Mesendoderm (in vitro differentiated cells): ENCODE results near the gene RASAL2.

Source experiments
- DNase-seq: peaks from one replicate; pipeline ENCODE4 v3.0.0; 2013
- H2AK5ac ChIP-seq: 2 replicates; pipeline ENCODE4 v1.6.1; 2013; ENCODE audit warnings: low read length, inconsistent platforms
- H2BK120ac ChIP-seq: 2 replicates; pipeline ENCODE4 v1.6.1; 2013; ENCODE audit warnings: low read depth, mild to moderate bottlenecking, low read length, moderate library complexity, mixed read lengths
- H2BK15ac ChIP-seq: replicated peaks from 2 replicates; pipeline ENCODE4 v1.6.1; 2013; ENCODE audit warnings: low read depth, mild to moderate bottlenecking, moderate library complexity
- H2BK5ac ChIP-seq: 2 replicates; pipeline ENCODE4 v1.6.1; 2013; ENCODE audit warnings: low read length, inconsistent platforms
- H3K18ac ChIP-seq: 2 replicates; pipeline ENCODE4 v1.6.1; 2013; ENCODE audit warnings: mild to moderate bottlenecking, low read length, mixed read lengths
- H3K23ac ChIP-seq: one replicate; pipeline ENCODE4 v1.6.1; 2013; ENCODE audit warnings: low read length
- H3K27ac ChIP-seq: 2 replicates; pipeline ENCODE4 v1.5.1; 2013; ENCODE audit warnings: low read depth, mild to moderate bottlenecking, inconsistent platforms, low read length, moderate library complexity
- H3K27me3 ChIP-seq: 2 replicates; pipeline ENCODE4 v1.6.1; 2013; ENCODE audit warnings: low read length, control low read depth, mild to moderate bottlenecking, inconsistent platforms; ENCODE audit not compliant: insufficient read depth, poor library complexity
- H3K36me3 ChIP-seq: 2 replicates; pipeline ENCODE4 v1.6.1; 2013; ENCODE audit warnings: low read length, inconsistent platforms; ENCODE audit not compliant: control insufficient read depth, insufficient read depth
- H3K4ac ChIP-seq: one replicate; pipeline ENCODE4 v1.6.1; 2013; ENCODE audit warnings: low read depth, mild to moderate bottlenecking, low read length, moderate library complexity
- H3K4me1 ChIP-seq: 2 replicates; pipeline ENCODE4 v1.6.1; 2013; ENCODE audit warnings: low read depth, low read length, inconsistent platforms; ENCODE audit not compliant: control insufficient read depth
- H3K4me2 ChIP-seq: 2 replicates; pipeline ENCODE4 v1.6.1; 2013; ENCODE audit warnings: low read length
- H3K4me3 ChIP-seq: 2 replicates; pipeline ENCODE4 v1.5.1; 2013; ENCODE audit warnings: mild to moderate bottlenecking, low read length
- H3K56ac ChIP-seq: one replicate; pipeline ENCODE4 v1.6.1; 2013; ENCODE audit warnings: low read length
- H3K79me1 ChIP-seq: 2 replicates; pipeline ENCODE4 v1.6.1; 2013; ENCODE audit warnings: low read length, inconsistent platforms
- H3K79me2 ChIP-seq: 2 replicates; pipeline ENCODE4 v1.6.1; 2013; ENCODE audit warnings: mild to moderate bottlenecking, low read length; ENCODE audit not compliant: control insufficient read depth, insufficient read depth
- H3K9ac ChIP-seq: 2 replicates; pipeline ENCODE4 v1.6.1; 2013; ENCODE audit warnings: low read length, inconsistent platforms
- H4K5ac ChIP-seq: one replicate; pipeline ENCODE4 v1.6.1; 2013; ENCODE audit warnings: low read length
- H4K8ac ChIP-seq: one replicate; pipeline ENCODE4 v1.6.1; 2013; ENCODE audit warnings: low read depth, mild to moderate bottlenecking, control low read depth, low read length, moderate library complexity
- WGBS: extraction: QIAGEN DNeasy Blood & Tissue Kit; methylation state at CpG from one replicate; pipeline ENCODE4 v1.1.7; 2013; ENCODE audit warnings: low lambda C conversion rate, missing lambda C conversion rate; ENCODE audit not compliant: insufficient coverage; ENCODE audit errors: extremely low coverage; 5-methylcytosine and 5-hydroxymethylcytosine counted together

RASAL2 gene

DNA sequence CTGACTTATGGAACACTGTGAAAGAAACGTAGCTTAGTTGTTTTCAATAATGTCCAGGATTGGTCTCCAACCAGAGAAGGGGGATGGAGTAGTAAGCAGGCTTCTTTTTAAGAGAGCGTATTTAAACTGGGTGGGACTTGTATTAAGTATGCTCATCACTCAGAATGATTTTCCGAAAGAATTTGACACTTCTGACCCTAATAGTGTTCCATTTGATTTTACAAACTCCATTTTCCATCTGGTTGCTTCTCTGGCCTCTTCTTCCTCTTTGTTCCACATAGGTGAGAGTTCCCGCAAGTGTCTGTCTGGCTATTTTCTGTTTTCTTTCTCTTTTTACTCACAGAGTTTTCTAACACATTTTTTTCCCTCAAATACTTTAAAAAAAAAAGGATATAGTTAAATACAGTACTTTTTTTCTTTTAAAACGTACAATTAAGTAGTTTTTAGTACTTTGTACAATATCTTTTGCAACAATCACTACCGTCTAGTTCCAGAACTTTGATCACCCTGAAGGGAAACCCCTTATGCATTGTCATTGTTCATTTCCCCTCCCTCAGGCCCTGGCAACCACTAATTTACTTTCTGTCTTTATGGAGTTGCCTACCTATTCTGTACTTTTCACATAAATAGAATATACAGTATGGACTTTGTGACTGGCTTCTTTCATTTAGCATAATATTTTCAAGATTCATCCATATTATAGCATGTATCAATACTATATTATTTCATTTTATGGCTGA lies 67.0 kb downstream of the RASAL2 start:
- Histone ChIP-seq H3K79me1 (peaks cover 2% of the 10 kb centered on the region), H4K8ac (no peak overlapping the region), H2AK5ac (no peak overlapping the region), H3K4ac (no peak overlapping the region), H2BK120ac (no peak overlapping the region), H3K36me3 (no peaks in the 10 kb centered on the region), H3K27me3 (no peaks in the 10 kb centered on the region), H3K4me2 (no peak overlapping the region), H4K5ac (no peak overlapping the region), H3K4me3 (no peak overlapping the region), H3K4me1 (peaks cover 2% of the 10 kb centered on the region), H3K56ac (no peak overlapping the region), H2BK5ac (no peak overlapping the region), H3K27ac (no peak overlapping the region), H3K18ac (no peak overlapping the region), H3K79me2 (peaks cover 2% of the 10 kb centered on the region), H3K9ac (no peak overlapping the region), H2BK15ac (no peak overlapping the region), H3K23ac (no peak overlapping the region)
- no CpG with 5 or more reads among the region's 6 CpGs for WGBS
- DNase-seq = no peak

DNA sequence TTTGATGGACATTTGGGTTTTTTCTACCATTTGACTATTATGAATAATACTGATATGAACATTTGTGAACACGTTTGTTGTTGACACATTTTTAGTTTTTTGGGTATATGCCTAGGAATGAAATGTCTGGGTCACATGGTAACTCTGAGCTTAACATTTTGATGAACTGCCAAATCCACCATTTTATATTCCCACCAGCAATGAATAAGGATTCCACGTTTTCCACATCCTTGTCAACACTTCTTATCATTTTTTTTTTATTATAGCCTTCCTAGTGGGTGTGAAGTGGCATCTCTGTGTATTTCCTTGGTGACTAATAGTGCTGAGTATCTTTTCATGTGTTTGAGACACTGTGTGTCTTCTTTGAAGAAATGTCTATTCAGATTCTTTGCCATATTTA lies 67.6 kb downstream of the RASAL2 start:
- Histone ChIP-seq H3K36me3 (no peaks in the 10 kb centered on the region), H2BK15ac (no peak overlapping the region), H2BK120ac (no peak overlapping the region), H2AK5ac (no peak overlapping the region), H3K79me1 (peaks cover 2% of the 10 kb centered on the region), H3K27ac (no peak overlapping the region), H3K56ac (no peak overlapping the region), H2BK5ac (no peak overlapping the region), H3K9ac (no peak overlapping the region), H4K5ac (no peak overlapping the region), H3K4me3 (no peak overlapping the region), H3K4ac (no peak overlapping the region), H3K23ac (no peak overlapping the region), H3K27me3 (no peaks in the 10 kb centered on the region), H3K4me1 (peaks cover 2% of the 10 kb centered on the region), H4K8ac (no peak overlapping the region), H3K79me2 (peaks cover 2% of the 10 kb centered on the region), H3K18ac (no peak overlapping the region), H3K4me2 (no peak overlapping the region)
- no CpG with 5 or more reads among the region's 2 CpGs for WGBS
- no peak for DNase-seq

DNA sequence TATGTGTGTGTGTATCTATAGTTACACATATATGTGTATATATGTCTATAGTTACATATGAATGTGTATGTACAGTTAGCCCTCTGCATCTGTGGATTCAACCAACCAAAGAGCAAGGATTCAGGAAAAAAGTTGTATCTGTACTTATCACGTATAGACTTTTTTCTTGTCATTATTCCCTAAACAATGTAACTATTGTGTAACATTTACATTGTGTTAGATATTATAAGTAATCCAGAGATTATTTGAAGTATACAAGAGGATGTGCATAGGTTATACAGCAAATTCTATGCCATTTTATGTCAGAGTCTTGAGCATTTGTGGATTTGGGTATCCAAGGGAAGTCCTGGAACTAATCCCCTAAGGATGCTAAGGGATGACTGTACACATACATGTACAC lies 71.3 kb downstream of the RASAL2 start:
- Histone ChIP-seq H3K9ac (no peak overlapping the region), H2BK5ac (no peak overlapping the region), H3K4me3 (no peak overlapping the region), H3K36me3 (no peaks in the 10 kb centered on the region), H3K79me1 (peaks cover 3% of the 10 kb centered on the region), H4K8ac (no peak overlapping the region), H3K27ac (no peak overlapping the region), H3K4me2 (no peak overlapping the region), H3K18ac (no peak overlapping the region), H2BK15ac (no peak overlapping the region), H3K4ac (no peak overlapping the region), H3K27me3 (no peaks in the 10 kb centered on the region), H3K4me1 (no peaks in the 10 kb centered on the region), H2BK120ac (no peak overlapping the region), H3K23ac (no peak overlapping the region), H2AK5ac (no peak overlapping the region), H3K79me2 (peaks cover 4% of the 10 kb centered on the region), H4K5ac (no peak overlapping the region), H3K56ac (no peak overlapping the region)
- WGBS = no CpG with 5 or more reads among the region's 1 CpG
- no peak for DNase-seq

DNA sequence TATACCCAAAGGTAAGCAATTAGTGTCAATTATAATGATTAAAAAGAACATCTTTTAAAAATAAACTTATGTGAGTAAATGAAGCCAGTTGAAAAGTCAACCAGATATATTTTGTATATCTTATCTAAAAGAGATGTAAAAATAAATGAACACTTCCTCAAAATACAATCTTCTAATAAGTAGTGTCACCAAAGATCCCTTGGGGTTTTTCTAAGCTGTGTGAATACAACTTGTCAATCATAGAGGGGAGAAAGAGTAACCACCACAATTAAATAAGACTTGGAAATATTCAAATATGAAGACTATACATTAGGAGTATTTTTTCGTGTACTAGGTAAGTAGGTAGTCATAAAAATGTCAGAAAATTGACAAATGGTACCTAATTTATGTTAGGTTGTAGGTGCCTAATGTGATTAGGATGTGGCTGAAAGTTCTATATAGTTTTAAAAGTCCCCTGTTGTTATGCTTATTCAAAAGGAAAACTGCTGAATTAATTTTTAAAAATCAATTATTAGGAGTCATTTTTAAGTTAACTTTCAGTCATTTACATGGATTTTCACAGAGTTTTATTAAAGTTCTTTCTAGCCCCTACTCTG lies 72.6 kb downstream of the RASAL2 start:
- Histone ChIP-seq H3K79me2 (peaks cover 4% of the 10 kb centered on the region), H3K4me3 (no peak overlapping the region), H4K8ac (no peak overlapping the region), H2BK15ac (no peak overlapping the region), H4K5ac (no peak overlapping the region), H2AK5ac (no peak overlapping the region), H3K27ac (no peak overlapping the region), H3K4me1 (no peaks in the 10 kb centered on the region), H3K56ac (no peak overlapping the region), H3K36me3 (no peaks in the 10 kb centered on the region), H3K79me1 (peaks cover 3% of the 10 kb centered on the region), H3K9ac (no peak overlapping the region), H3K18ac (no peak overlapping the region), H3K23ac (no peak overlapping the region), H3K4me2 (no peak overlapping the region), H3K27me3 (no peaks in the 10 kb centered on the region), H2BK5ac (no peak overlapping the region), H2BK120ac (no peak overlapping the region), H3K4ac (no peak overlapping the region)
- no peak for DNase-seq
- no CpG with 5 or more reads among the region's 1 CpG for WGBS

DNA sequence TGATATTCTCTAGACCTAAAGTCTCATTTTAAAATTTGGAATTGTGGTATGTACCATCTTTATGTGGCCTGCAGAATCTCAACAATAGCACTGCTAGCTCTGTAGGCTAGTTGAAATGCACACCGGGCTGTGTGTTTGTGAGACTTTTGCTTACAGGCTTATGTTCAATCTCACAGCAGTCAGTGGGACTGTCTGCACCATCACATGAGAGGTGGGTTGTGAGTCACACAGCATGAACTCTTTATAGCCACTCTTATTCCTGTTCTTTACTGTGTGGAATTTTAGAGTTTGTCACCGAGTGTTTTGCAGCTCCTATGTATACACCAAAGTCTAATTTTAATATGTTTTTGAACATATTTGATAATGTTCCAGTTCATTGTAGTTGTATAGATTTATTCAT lies 74.6 kb downstream of the RASAL2 start:
- no peak for DNase-seq
- Histone ChIP-seq H2AK5ac (no peak overlapping the region), H2BK120ac (no peak overlapping the region), H3K4me1 (no peaks in the 10 kb centered on the region), H3K9ac (no peak overlapping the region), H3K4me2 (no peak overlapping the region), H2BK5ac (no peak overlapping the region), H3K27ac (no peak overlapping the region), H3K36me3 (no peaks in the 10 kb centered on the region), H3K79me1 (peaks cover 6% of the 10 kb centered on the region), H2BK15ac (no peak overlapping the region), H3K79me2 (peaks cover 6% of the 10 kb centered on the region), H3K18ac (no peak overlapping the region), H3K56ac (no peak overlapping the region), H3K27me3 (no peaks in the 10 kb centered on the region), H3K4me3 (no peak overlapping the region), H4K8ac (no peak overlapping the region), H4K5ac (no peak overlapping the region), H3K4ac (no peak overlapping the region), H3K23ac (no peak overlapping the region)
- WGBS = no CpG with 5 or more reads among the region's 2 CpGs

DNA sequence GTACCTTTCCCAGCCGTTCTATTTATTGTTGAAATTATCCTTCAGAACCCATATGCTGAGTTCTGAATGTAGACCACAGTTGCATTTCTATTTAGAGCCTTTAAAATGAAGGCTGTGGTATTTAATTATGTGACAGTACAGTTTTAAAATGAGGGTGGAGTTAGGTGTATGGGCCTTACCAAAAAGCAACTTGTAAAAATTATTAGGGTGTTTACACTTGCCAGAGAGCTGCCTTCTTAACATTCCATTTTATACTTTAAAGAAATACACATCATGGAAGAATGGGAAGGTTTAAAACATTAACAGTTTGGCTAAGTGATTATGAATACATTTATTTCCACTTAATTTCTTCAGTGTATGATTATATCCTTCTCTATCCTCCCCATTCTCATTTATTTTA lies 75.7 kb downstream of the RASAL2 start:
- no peak overlapping the region for H3K4ac ChIP-seq
- no peak overlapping the region for H3K23ac ChIP-seq
- H4K8ac ChIP-seq = no peak overlapping the region
- no peaks in the 10 kb centered on the region for H3K36me3 ChIP-seq
- no peaks in the 10 kb centered on the region for H3K4me1 ChIP-seq
- no peak overlapping the region for H3K18ac ChIP-seq
- no CpG with 5 or more reads among the region's 1 CpG for WGBS
- no peaks in the 10 kb centered on the region for H3K27me3 ChIP-seq
- no peak overlapping the region for H2BK120ac ChIP-seq
- peaks cover 6% of the 10 kb centered on the region for H3K79me2 ChIP-seq
- H4K5ac ChIP-seq = no peak overlapping the region
- H2BK15ac ChIP-seq = no peak overlapping the region
- no peak overlapping the region for H3K56ac ChIP-seq
- no peak for DNase-seq
- peaks cover 6% of the 10 kb centered on the region for H3K79me1 ChIP-seq
- no peak overlapping the region for H2BK5ac ChIP-seq
- H3K27ac ChIP-seq = no peak overlapping the region
- H2AK5ac ChIP-seq = no peak overlapping the region
- H3K4me3 ChIP-seq = no peak overlapping the region
- no peak overlapping the region for H3K9ac ChIP-seq
- H3K4me2 ChIP-seq = no peak overlapping the region
